Hepatocyte (in vitro differentiated cells): Measurements from ENCODE around the gene SPTLC1.

ENCODE experiments used
- CTCF ChIP-seq: fragments of 200-600 bp; sonication (generic); IDR thresholded peaks from 2 replicates; pipeline ENCODE4 v1.5.1; 2016; ENCODE audit warnings: antibody characterized with exemption, mild to moderate bottlenecking; ENCODE audit not compliant: poor library complexity
- EZH2phosphoT487 ChIP-seq: fragments of 200-600 bp; sonication (generic); IDR thresholded peaks from one replicate; pipeline ENCODE4 v1.6.1; 2018; ENCODE audit warnings: antibody characterized with exemption, mild to moderate bottlenecking, low read depth, moderate library complexity; ENCODE audit not compliant: unreplicated experiment, severe bottlenecking

- no peak for TF ChIP-seq CTCF
- TF ChIP-seq EZH2phosphoT487, result no peak
These were observed 84.8 kb downstream of the SPTLC1 start for GRCh38 chr9:92030367-92030766.
